ENCODE results near the gene TMEM144.

TMEM144 gene

DNA sequence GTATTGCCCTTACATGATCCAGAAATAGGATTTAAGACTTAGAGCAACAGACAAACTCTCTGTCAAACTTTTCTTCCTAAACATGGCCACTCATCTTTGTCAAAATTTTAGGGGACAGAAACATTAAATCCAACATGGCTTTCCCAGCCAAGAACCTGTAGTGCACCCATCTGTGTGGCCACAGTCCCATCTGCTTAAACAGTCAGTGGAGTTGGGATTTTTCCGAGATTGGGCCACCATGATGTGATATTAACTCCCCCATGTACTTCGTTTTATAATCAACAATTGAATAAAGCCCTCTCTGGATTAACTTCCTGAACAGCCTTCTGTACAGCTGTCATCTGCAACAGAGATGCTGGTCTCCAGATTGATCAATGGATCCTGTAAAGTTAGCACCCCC is 28.9 kb downstream of the TMEM144 start:
- H3K27ac ChIP-seq = no peak overlapping the region
- TF ChIP-seq, protein P1, sequence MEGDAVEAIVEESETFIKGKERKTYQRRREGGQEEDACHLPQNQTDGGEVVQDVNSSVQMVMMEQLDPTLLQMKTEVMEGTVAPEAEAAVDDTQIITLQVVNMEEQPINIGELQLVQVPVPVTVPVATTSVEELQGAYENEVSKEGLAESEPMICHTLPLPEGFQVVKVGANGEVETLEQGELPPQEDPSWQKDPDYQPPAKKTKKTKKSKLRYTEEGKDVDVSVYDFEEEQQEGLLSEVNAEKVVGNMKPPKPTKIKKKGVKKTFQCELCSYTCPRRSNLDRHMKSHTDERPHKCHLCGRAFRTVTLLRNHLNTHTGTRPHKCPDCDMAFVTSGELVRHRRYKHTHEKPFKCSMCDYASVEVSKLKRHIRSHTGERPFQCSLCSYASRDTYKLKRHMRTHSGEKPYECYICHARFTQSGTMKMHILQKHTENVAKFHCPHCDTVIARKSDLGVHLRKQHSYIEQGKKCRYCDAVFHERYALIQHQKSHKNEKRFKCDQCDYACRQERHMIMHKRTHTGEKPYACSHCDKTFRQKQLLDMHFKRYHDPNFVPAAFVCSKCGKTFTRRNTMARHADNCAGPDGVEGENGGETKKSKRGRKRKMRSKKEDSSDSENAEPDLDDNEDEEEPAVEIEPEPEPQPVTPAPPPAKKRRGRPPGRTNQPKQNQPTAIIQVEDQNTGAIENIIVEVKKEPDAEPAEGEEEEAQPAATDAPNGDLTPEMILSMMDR (conservative IDR thresholded peaks at IDR 0.05) = no peak

DNA sequence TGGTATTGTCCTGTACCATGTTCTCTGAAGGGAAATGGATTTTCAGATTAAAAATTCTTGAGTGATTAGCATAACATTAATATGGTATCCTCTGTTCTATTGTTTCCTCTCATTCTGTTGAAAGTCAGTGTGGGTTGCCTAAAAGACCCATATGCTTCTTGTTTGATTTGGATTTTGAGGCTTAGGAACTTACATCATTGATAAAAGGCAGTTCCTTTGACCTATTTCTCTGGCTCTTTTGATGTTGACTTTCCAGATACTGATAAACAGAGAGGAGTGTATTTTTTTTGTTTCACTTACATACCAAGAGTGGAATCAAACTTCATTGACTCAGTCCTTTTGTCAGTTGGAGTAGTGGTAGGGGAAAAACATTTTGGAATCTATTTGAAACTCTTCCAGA is 32.8 kb downstream of the TMEM144 start:
- TF ChIP-seq, protein P1 (conservative IDR thresholded peaks at IDR 0.05) = no peak
- H3K27ac ChIP-seq = no peak overlapping the region

DNA sequence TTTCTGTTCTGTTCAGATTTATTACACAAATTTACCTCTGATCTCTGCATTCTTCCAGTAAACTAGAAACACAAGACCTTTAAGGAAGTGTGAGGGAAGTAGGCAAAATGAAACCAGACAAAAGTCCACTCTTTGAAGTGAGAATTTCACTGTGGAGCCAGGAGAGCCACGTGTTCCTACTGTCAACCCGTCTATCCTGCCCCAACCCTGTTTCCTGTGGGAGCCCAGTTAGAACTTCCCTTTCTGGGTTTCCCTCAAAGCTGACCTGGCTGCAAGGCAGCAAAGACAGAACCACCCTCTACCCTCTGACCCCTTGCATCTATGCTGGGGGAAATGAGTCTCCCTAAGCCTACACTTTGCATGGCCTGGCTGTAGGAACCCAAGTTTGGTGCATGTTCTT is 40.0 kb downstream of the TMEM144 start:
- no peak overlapping the region for H3K27ac ChIP-seq
- TF ChIP-seq, protein P1 (conservative IDR thresholded peaks at IDR 0.05) = no peak

DNA sequence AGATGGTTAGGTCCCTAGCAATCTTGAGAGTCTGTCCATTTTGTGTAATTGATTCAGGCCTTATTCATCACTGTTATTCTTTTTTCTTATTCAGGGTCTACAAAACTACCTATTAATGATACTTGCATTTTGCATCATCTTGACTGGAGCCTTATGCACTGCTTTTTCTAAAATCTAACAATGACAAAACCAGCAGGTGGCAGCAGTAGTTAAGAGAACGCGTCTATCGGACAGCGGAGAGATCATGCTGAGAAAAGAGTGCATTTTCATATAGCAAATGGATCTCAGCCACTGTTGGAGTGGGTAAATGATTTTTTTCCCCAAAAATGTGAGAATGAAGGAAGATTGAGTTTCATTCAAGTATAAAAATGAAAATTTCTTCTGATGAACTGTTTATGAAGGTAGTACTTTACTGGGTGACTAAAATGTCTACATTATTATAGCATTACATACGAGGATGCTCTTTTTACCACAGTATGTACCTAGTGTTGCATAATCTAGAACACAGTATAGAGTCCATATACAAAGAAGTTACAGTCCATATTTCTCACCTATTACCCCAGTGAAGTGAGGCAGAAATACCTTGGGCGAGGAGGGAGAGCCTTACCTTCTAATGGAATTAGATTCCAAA is 43.2 kb downstream of the TMEM144 start:
- TF ChIP-seq, protein P1 (conservative IDR thresholded peaks at IDR 0.05) = peak; percentile 78
- no peak overlapping the region for H3K27ac ChIP-seq

DNA sequence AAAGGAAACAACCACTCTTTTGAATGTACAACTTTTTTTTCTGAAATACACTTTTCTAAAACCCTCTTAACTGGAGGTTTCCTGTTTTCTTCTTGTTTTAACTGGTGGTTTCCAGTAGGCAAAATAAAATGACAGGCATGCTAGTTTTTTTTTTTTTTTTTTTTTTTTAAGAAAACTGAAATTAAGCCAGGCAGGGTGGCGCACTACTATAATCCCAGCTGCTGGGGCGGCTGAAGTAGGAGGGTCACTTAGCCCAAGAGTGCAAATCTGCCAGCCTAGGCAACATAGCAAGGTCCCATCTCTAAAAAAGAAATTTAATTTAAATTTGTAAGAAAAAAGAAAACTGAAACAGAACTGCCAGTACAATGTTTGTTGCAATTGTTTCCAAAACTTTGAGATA is 44.0 kb downstream of the TMEM144 start:
- TF ChIP-seq, protein P1 (conservative IDR thresholded peaks at IDR 0.05) = no peak
- H3K27ac ChIP-seq = no peak overlapping the region

DNA sequence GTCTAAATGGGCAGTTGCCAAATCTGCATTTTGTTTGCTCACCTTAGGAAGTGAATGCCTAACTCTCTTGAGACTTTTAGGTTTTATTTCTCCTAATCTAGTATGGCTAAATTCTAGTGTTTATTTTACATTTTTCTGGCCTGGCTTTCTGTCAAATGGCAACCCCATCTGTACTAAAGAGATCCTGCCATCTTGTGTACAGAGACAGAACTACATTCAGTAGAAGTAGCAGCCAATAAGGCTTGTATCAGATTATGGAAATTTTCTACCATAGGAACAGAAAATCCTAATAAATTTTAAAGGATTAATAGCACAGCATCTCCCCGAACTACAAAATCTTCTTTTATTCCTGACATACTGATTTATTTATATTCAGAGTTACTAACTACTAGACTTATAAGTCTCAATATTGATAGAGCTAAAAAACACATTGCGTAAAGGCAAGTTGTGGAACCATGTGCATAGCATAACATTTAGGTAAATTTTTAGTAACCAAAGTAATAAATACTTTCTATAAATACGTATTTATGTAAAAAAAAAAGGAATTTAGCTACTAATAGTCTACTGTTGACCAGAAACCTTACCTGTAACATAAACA is 45.5 kb downstream of the TMEM144 start:
- TF ChIP-seq, protein P1 (conservative IDR thresholded peaks at IDR 0.05) = peak; percentile 83

DNA sequence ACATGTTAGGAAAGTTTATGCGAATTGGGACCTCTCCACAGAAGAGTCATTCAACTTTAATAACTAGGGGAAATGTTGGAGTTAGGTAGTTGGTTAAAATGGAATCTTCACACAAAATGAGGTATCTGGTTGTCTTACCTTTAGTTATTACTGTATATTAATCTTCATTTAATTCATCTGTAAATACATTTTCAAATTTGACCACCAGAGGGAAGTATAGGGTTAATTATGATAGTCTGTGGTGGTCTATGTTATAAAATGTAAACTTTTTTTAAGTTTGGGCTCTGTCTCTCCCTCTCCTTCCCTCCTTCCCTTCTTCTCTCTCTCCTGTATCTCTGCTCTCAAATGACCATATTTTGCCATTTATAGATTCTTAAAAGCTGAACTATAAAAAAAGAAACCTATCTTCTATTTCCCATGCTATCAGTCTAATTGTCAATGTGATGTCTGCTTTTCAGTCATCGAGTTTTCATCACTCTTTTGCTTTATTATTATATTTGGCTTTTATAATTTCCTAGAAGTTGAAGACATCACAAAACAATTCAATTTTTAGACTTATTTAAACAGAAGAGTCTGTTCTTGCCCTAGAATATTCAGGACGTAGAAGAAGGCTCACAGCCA is 49.8 kb downstream of the TMEM144 start:
- H3K27ac ChIP-seq = no peak overlapping the region
- TF ChIP-seq, protein P1 (conservative IDR thresholded peaks at IDR 0.05) = peak; percentile 57

More for the DNA sequence above, 45.5 kb downstream of the TMEM144 start:
- no peak overlapping the region for H3K27ac ChIP-seq

Measured in VCaP (cell line).